Dendritic cell treated with granulocyte-macrophage colony-stimulating factor and Interleukin-4, amounts not matched to agents 40 ng/mL and 50 ng/mL, for 4 days (primary cell): ENCODE results near the gene SLC35D3.
"Not testable (repeated sequence)": the region's sequence is repeated elsewhere in the genome, so short reads cannot be mapped to it uniquely, and the experiment has no call there.

Experiments used
- H3K27ac Mint-ChIP-seq: one replicate; pipeline ENCODE4 v1.8.0; 2022; ENCODE audit warnings: mild to moderate bottlenecking, mixed read lengths
- H3K27me3 Mint-ChIP-seq: one replicate; pipeline ENCODE4 v1.8.0; 2022; ENCODE audit warnings: mild to moderate bottlenecking, mixed read lengths
- H3K36me3 Mint-ChIP-seq: one replicate; pipeline ENCODE4 v1.8.0; 2022; ENCODE audit warnings: low read depth, mixed read lengths
- H3K4me1 Mint-ChIP-seq: one replicate; pipeline ENCODE4 v1.8.0; 2022; ENCODE audit warnings: low read depth, mixed read lengths
- H3K4me3 Mint-ChIP-seq: one replicate; pipeline ENCODE4 v1.8.0; 2022; ENCODE audit warnings: mild to moderate bottlenecking, moderate library complexity, mixed read lengths
- H3K9me3 Mint-ChIP-seq: one replicate; pipeline ENCODE4 v1.8.0; 2022; ENCODE audit warnings: mixed read lengths
- intact Hi-C: fragments of 100-400 bp; cut with micrococcal nuclease; formaldehyde crosslinking; loops from one replicate; pipeline ENCODE4 v1.15.0; 2022

Gene SLC35D3

DNA sequence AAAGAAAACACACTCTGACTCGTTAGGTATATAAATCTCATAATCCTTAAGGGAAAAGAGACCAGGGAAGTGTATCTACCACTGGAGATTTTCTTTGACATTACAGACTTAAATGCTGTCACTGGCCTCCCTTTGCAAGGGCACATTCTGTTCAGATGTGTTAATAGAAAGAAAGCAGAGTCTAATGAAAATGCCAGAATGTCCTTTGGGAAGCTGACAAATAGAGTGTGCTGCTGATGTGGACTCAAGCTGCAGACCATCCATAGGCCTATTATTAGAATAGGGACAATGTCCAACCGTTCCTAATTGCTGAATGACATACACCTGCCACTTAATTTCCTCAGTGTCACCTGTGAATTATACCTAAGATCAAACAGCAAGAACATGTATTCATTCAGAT, 41.2 kb downstream of the SLC35D3 start:
- intact Hi-C loops: no loop called here
- Mint-ChIP-seq H3K36me3 (no peaks in the 10 kb centered on the region), H3K9me3 (no peaks in the 10 kb centered on the region), H3K4me1 (peaks cover 6% of the 10 kb centered on the region), H3K27ac (no peak overlapping the region), H3K27me3 (peaks cover 29% of the 10 kb centered on the region), H3K4me3 (no peak overlapping the region)

DNA sequence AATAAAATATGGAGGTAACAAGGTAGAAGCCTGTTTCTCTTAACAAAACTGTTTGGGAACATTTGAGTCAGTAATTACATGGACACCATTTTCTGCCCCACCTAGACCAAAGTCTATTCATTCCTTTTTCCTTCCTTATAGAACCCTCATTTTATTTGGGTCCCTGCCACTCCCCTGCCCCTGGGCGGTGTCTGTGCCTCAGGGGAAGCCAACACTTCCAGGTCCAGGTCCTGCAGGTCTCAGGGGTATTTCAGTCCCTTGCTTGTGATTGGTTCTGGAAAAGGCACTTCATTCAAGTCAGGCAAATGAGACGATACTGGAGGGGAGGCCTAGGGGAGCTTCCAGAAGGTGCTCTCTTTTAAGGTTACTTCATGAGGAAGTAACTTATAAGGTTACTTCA, 42.3 kb downstream of the SLC35D3 start:
- Mint-ChIP-seq H3K27me3 (peaks cover 26% of the 10 kb centered on the region), H3K27ac (no peak overlapping the region), H3K4me3 (no peak overlapping the region), H3K9me3 (no peaks in the 10 kb centered on the region), H3K4me1 (peaks cover 6% of the 10 kb centered on the region), H3K36me3 (no peaks in the 10 kb centered on the region)
- intact Hi-C loops: no loop called here

DNA sequence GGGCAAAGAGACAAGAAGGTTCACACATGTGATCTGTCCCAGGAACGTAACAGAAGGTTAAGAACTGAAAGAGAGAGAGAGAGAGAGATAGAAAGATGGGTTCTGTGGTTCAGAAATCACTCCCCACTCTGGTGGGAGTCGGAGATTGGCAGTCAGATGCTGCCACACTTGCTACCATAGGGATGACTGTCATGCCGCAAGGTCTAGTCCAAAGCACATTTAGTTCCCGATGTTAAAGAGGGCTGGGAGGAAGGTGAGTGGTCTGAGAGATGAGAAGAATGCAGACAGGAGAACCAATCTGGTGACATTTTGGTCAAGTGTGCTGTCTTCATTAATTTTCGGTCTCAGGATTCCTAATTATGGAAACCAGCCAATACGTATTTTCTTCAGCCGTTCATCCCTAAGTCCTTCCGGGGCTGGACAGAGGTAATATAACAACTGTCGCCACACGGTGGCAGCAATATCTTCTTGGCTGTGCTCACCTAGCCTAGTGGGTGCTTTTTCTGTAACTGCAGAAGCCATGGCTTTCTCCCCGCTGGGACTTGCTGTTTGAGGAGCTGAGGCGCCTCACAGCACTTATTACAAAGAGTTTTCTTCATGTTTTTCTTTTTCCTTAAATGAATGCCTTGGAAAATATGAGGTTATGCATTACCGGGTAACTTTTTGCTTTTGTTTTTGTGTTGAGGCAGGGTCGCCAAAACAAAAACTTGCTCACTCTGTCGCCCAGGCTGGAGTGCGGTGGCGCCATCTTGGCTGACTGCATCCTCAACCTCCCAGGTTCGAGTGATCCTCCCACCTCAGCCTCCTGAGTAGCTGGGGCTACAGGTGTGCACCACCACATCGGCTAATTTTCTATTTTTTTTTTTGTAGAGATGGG, 46.0 kb downstream of the SLC35D3 start:
- Mint-ChIP-seq H3K27me3 (peaks cover 34% of the 10 kb centered on the region), H3K4me3 (no peak overlapping the region), H3K4me1 (peaks cover 6% of the 10 kb centered on the region), H3K36me3 (no peaks in the 10 kb centered on the region), H3K9me3 (no peaks in the 10 kb centered on the region), H3K27ac (no peak overlapping the region)
- intact Hi-C loops: loop anchor here (2.0 kb wide), 1 partner anchor 673 kb away; no protein-coding TSS in a partner anchor

DNA sequence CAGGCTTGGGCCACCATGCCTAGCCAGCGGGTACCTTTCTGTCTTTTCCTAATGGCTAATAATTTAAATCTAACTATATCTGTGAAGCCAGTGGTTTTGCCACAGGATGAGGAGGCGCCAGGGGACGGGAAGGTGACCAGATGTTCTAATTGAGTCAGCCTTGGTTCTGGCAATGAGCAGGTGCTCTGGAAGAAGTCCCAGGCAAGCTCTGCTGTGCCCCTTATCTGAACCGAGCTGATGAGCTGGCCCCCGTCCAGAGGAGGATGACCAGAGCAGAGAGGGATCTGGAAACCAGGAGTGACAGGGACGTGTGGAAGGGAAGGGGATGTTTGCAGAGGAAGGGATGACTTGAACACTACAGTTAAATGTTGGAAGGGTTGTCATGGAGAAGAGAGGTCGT, 46.7 kb downstream of the SLC35D3 start:
- intact Hi-C loops: loop anchor here (2.0 kb wide), 1 partner anchor 672 kb away; no protein-coding TSS in a partner anchor
- Mint-ChIP-seq H3K36me3 (no peaks in the 10 kb centered on the region), H3K27me3 (peaks cover 37% of the 10 kb centered on the region), H3K4me1 (peaks cover 6% of the 10 kb centered on the region), H3K4me3 (no peak overlapping the region), H3K27ac (no peak overlapping the region), H3K9me3 (no peaks in the 10 kb centered on the region)

DNA sequence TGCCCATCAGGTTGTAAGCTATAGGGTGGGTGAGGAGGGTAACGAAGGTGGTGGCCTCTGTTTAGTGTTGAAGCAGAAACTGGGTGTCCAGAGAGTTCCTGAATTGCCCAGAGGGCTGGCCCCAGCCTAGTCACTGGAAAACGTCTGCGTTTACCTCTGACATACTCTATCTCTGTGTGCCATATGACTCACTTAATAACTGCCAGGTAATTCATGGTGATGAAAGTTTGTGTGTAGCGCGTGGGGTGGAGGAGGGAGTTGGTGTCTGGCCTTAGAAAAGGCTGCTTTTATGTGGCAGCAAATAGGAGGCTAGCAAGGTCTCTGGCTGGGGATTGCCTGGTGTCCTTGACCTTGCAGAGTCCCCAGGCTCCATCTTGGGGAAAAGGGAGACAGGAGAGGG, 47.3 kb downstream of the SLC35D3 start:
- peaks cover 6% of the 10 kb centered on the region for H3K4me1 Mint-ChIP-seq
- intact Hi-C loops: loop anchor here (2.0 kb wide), 1 partner anchor 671 kb away; no protein-coding TSS in a partner anchor

DNA sequence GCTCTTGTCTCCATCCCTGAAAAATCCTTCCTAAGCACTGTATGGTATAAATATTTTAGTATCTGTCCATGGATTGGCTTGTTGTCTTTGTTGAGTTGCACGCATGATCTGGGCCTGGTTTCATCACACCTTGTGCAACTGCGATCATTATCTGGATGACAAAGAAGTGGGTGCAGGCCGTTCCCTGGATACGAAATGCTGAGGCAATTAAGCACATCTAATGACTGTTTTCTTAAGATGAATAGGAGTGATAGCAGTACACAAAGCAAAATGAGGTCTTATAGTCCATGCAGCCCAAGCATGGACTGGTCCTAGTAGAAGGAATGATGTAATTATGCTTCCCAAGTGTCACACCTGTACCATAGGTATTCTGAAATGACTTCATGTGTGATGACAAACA, 47.8 kb downstream of the SLC35D3 start:
- H3K36me3 Mint-ChIP-seq: no peaks in the 10 kb centered on the region
- no peak overlapping the region for H3K27ac Mint-ChIP-seq
- peaks cover 37% of the 10 kb centered on the region for H3K27me3 Mint-ChIP-seq
- no peaks in the 10 kb centered on the region for H3K9me3 Mint-ChIP-seq
- peaks cover 6% of the 10 kb centered on the region for H3K4me1 Mint-ChIP-seq
- intact Hi-C loops: loop anchor here (2.0 kb wide), 1 partner anchor 671 kb away; no protein-coding TSS in a partner anchor
- H3K4me3 Mint-ChIP-seq: no peak overlapping the region

More for the DNA sequence above, 47.3 kb downstream of the SLC35D3 start:
- Mint-ChIP-seq H3K27me3 (peaks cover 37% of the 10 kb centered on the region), H3K36me3 (no peaks in the 10 kb centered on the region), H3K27ac (no peak overlapping the region), H3K4me3 (no peak overlapping the region), H3K9me3 (no peaks in the 10 kb centered on the region)

DNA sequence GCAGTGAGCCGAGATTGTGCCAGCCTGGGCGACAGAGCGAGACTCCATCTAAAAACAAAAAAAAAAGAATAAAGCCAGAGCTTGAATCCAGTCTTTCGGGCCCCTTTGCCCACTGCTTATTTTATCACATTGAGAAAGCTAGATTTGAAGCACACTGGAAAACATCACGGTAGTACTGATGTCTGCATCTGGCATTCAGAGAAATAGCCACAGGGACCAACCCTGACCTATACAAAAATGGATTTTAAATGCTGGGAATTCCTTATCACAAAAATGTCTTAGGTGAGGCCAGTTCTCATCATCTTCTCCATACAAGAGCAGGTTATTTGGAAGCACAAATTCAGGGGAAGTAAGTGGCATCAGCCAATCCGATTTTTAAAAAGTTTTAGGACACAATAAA, 49.5 kb downstream of the SLC35D3 start:
- Mint-ChIP-seq H3K4me3 (no peak overlapping the region), H3K4me1 (peaks cover 6% of the 10 kb centered on the region), H3K27me3 (peaks cover 29% of the 10 kb centered on the region), H3K9me3 (no peaks in the 10 kb centered on the region), H3K27ac (no peak overlapping the region), H3K36me3 (no peaks in the 10 kb centered on the region)
- intact Hi-C loops: no loop called here

DNA sequence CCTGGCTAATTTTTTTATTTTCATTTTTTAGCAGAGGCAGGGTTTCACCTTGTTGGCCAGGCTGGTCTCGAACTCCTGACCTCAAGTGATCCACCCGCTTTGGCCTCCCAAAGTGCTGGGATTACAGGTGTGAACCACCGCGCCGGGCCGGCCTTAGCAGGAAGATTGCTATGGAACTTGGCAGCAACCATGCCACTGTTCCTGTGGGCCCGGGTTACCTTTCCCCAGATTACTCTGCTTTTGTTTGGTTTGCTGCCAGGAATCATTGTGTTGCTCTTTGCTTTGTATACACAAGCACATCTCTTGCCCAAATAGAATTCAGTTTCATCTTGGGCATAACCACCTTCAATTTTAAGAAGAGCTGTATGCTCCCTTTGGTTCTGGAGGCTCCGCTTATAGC, 51.7 kb downstream of the SLC35D3 start:
- H3K4me1 Mint-ChIP-seq, intact Hi-C loops, H3K27ac Mint-ChIP-seq, H3K9me3 Mint-ChIP-seq, H3K4me3 Mint-ChIP-seq, H3K36me3 Mint-ChIP-seq: not testable (repeated sequence)
- H3K27me3 Mint-ChIP-seq: peaks cover 19% of the 10 kb centered on the region
